GM13977 (cell line): ENCODE data around the gene ULK4.

Experiments used
- DNase-seq: peaks from one replicate; pipeline ENCODE4 v3.0.0; 2012; ENCODE audit warnings: low spot score
- in situ Hi-C: fragments of 300-500 bp; cut with MboI; formaldehyde crosslinking; loops from one replicate; pipeline ENCODE4 v1.12.0; 2022; ENCODE audit warnings: low sequenced_read_pairs, low pct_unique_long_range_greater_than_20kb, mixed read lengths, inconsistent platforms; ENCODE audit not compliant: unreplicated experiment
- TF ChIP-seq, protein P1 (sequence below): IDR thresholded peaks from 2 replicates; pipeline ENCODE4 v1.5.1; 2012; ENCODE audit warnings: mild to moderate bottlenecking, control low read depth; ENCODE audit not compliant: insufficient read depth; ENCODE audit errors: extremely low read depth, missing control alignments

Gene ULK4

GRCh38 chr3:41210966-41211365, 750.9 kb downstream of the ULK4 start:
- in situ Hi-C loops, result no loop called here
- no peak for DNase-seq
- TF ChIP-seq, protein P1, sequence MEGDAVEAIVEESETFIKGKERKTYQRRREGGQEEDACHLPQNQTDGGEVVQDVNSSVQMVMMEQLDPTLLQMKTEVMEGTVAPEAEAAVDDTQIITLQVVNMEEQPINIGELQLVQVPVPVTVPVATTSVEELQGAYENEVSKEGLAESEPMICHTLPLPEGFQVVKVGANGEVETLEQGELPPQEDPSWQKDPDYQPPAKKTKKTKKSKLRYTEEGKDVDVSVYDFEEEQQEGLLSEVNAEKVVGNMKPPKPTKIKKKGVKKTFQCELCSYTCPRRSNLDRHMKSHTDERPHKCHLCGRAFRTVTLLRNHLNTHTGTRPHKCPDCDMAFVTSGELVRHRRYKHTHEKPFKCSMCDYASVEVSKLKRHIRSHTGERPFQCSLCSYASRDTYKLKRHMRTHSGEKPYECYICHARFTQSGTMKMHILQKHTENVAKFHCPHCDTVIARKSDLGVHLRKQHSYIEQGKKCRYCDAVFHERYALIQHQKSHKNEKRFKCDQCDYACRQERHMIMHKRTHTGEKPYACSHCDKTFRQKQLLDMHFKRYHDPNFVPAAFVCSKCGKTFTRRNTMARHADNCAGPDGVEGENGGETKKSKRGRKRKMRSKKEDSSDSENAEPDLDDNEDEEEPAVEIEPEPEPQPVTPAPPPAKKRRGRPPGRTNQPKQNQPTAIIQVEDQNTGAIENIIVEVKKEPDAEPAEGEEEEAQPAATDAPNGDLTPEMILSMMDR, result no peak

DNA sequence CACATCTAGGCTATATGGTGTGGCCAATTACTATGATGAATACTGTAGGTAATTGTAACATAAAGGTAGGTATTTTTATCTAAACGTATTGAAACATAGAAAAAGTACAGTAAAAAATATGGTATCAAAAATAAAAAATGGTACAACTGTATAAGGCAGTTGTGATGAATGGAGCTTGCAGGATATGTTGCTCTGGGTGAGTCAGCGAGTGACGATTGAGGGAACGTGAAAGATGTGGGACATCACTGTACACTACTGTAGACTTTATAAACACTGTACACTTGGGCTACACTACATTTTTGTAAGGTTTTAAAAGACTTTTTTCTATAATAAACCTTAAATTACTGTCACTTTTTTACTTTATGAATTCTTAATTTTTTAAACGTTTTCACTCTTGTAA, 752.3 kb downstream of the ULK4 start:
- in situ Hi-C loops, result no loop called here
- no peak for DNase-seq
- TF ChIP-seq, protein P1, result no peak

DNA sequence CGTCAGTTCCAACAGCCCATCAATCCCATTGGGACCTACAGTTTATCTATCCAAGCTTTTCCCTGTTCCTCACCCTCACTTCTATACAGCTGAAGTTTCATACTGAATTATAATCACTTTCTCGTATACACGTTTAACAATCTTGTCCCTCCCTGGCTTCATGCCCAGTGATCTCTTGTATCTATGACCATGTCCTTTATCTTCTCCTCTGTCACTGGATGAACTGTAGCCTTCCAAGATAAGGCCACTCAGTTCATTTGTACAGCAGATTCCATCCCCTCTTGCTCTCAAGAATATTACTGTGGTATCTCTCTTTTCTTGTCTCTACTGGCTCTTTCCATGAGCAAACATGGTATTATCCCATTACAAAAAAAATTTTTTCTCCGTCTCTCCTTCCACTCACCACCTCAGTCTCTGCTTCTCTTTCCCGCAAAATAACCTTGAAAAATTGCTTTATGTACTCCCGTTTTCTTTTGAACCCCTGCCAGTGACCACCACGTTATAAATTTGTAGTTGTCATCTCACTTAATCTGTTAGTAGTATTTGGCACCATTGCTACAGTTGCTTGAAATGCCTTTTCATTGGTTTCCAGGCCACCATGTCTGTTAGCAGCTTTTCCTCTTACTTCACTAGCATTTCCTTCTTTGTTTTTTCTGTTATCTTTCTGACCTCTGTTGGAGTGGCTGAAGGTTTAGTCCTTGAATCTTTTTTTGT, 753.2 kb downstream of the ULK4 start:
- in situ Hi-C loops, result no loop called here
- TF ChIP-seq, protein P1, result no peak
- no peak for DNase-seq

DNA sequence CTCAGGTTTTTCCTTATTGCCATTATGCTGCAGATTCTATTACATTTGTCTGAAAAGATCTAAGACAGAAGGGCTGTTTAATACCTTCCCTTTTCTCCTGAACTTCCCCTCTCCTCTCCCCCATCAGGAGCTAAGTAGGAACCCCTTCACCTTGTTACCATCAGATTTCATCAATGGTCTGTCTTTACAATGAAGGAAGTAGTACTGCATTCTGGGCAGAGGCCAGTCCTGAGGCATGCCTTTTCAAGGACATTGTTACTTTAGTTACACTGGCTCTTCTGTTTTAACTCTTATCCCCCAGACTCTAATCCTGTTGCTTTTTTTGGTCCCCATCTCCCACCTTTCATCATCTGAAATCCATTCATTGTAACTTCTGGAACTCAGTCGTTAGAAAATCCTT, 754.5 kb downstream of the ULK4 start:
- in situ Hi-C loops, result no loop called here
- no peak for DNase-seq
- TF ChIP-seq, protein P1, result no peak

DNA sequence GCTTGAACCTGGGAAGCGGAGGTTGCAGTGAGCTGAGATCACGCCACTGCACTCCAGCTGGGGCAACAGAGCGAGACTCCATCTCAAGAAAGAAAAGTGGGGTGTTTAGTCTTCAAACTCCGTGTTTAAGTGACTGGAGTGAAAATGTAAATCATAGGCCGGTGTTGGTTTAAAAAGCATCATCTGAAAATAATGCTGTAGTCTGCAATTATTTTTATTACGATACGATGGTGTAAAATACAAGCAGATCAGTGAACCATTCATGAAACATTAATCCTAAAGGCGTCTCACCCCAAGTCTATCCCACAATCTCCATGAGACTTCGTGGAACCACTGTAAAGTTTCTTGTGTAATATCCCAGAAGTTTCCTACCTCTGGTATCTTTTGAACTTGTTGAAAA, 756.3 kb downstream of the ULK4 start:
- TF ChIP-seq, protein P1, result no peak
- in situ Hi-C loops, result no loop called here
- no peak for DNase-seq

- TF ChIP-seq, protein P1, result no peak
- DNase-seq, result no peak
- in situ Hi-C loops, result no loop called here
Observed at GRCh38 chr3:41204369-41204768, 757.5 kb downstream of the ULK4 start.
